ENCODE measurements around the gene AOPEP.

Gene AOPEP

DNA sequence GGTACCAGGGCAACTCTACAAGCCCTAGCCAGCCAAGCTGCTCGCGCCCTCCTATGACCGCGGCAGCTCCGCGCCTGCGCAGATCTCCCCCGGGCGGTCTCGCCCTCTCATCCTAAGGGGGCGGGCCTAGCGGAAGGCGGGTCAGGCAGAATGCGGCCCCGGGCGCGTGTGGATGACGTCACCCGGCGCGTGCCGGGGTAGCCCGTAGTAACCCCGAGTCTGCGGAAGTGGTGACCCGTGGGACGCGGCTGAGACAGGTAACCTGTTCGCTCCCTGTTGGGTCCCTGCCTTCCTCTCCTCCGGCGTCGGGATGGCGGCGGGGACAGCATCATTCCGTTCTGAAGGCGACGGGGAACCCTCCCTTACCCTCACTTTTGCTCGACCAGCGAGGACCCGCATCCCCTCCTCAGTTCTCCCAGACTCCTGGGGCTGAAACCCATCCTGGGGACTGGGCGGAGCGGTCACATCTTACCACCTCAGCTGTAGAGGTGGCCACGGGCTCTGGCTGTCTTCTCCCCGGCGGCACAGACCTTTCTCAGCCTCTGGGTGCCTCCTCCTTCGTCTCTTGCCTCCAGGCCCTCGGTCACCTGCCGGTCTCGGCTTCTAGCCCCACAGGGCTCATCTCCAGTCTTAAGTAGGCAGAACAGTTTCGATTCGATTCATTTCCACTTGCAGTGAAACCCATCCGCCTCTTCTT lies at the start of gene AOPEP:
AOPEP (plus strand) TSS at position 205 of the 697 bp plus-strand sequence. CDS start 33,085 bp downstream, outside the sequence.
- peak; percentile 100 for DNase-seq (ENCODE audit: low read depth)

- no peak for DNase-seq (ENCODE audit: low read depth)
These were observed 48.6 kb upstream of the AOPEP start for GRCh38 chr9:94677929-94678328.

GRCh38 chr9:94679587-94679986 lies 46.9 kb upstream of the AOPEP start:
- DNase-seq (ENCODE audit: low read depth) = no peak

- no peak for DNase-seq (ENCODE audit: low read depth)
These were observed 46.5 kb upstream of the AOPEP start for GRCh38 chr9:94680020-94680419.

DNA sequence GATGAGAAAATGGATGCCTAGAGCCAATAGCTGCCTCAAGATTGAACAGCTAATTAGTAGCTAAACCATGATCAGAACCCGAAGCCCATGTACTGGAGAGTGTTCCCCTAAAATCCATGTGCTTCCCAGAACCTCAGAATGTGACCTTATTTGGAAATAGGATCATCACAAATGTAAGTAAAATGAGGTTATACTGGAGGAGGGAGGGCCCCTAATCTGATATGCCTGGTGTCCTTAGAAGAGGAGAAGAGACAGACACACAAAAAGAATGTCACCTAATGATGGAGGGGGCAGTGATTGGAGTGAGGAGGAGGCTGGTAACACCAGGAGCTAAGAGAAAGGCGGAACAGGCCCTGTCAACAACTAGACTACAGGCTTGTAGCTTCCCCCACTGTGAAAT lies 45.9 kb upstream of the AOPEP start:
- DNase-seq (ENCODE audit: low read depth) = no peak

DNA sequence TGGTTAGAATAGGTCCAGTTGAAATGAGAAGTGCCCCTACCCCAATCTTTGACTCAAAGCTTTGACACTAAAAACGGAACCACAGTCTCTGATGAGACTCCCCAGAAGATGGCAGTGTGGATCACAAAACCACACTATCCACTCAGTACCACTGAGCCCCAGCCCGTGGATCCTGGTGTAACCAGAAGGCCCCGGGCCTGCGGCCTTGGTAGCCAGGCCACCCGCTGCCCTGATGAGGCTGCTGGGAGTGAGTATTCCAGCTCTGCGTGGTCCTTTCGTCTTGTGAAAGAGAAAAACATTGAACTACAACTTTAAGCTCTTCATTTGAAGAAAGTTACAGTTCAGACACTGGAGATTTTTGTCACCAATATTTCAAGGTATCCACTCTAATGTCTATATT lies 45.0 kb upstream of the AOPEP start:
- DNase-seq (ENCODE audit: low read depth) = peak; percentile 13

DNA sequence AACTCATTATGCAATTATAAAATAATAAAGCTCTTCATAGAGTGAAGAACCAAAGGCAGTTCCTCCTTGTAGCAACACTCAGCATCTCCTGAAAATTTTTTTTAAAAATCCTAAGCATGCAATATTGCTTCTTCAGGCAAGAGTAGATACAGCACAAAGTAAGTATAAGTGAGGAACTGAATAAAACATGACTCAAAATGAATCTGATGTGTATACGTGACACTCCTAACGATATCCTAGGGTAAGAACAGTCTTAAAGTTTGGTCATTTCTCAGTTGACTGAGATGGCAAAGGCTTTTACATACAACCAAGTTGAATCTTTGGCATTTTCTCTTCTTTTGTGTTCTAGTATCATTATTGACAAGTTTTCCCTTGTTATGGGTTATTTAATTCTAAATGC lies 41.1 kb upstream of the AOPEP start:
- no peak for DNase-seq (ENCODE audit: low read depth)

GRCh38 chr9:94687451-94687850 lies 39.0 kb upstream of the AOPEP start:
- no peak for DNase-seq (ENCODE audit: low read depth)

GRCh38 chr9:94690344-94690743 lies 36.2 kb upstream of the AOPEP start:
- DNase-seq (ENCODE audit: low read depth) = no peak

DNA sequence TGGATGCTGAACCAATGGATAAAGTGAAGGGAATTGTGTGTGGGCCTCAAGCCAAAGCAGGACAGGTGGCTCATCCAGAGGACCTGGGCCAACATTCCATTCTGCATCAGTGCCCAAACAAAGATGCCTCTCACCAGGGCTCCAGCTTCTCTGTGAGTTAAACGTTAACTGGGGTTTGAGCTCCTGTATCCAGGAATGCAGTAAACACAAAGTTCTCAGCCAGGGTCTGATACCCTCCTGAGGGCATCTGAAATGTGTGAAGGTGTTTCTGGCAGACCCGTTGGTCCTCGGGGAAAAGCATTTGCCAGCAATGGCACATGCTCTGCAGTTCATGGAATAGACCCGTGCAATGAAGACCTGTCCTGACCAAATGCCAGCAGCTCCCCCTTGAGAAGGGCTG lies 33.9 kb upstream of the AOPEP start:
- no peak for DNase-seq (ENCODE audit: low read depth)

DNA sequence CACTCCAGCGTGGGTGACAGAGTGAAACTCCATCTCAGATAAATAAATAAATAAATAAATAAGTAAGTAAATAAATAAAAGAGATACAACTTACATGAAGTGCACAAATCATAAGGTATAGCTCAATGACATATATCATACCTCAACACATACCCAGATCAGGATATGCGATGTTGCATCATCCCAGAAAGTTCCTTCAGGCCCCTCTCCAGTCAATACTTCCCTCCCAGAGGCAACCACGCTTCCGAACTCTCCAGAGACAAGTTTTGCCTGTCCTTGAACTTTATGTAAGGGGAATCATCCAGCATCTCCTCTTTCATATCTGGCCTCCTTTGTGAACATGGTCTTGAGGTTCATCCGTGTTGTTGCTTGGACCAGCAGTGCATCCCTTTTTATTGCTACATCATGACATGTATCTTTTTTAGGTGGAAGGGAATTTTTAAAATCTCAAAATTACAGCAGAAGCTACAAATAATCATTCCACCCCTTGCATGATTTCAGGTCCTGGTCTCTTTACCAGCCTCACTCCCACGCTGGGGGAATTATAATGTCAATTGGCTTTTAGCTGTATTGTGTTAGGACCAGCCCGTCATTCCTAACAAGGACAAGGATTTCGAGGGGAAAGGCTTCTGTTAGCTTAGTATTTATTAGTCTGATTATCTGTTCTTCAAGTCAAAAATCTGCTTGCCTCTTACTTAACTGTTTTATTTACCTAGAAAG lies 32.9 kb upstream of the AOPEP start:
- DNase-seq (ENCODE audit: low read depth) = no peak

DNA sequence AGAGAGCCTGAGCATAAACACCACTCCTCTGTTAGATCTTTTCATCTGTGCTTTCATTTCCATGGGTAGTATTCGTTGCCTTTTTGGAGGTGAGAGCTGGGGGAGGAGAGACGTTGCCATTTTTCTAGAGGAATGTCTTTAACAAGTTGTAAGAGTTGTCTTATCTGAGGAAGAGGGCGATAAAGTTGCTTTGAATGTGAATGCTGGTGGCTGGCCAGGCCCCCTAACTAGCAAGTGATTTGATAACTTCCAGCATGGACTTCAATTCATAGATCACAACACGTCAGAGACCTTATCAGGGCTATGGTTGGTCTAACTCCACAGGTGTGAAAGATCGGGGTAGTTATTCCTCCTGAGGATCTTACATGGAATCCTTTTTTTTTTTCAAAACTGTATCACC lies 30.0 kb upstream of the AOPEP start:
- no peak for DNase-seq (ENCODE audit: low read depth)

- DNase-seq (ENCODE audit: low read depth) = no peak
These were observed 28.4 kb upstream of the AOPEP start for GRCh38 chr9:94697972-94698581.

DNA sequence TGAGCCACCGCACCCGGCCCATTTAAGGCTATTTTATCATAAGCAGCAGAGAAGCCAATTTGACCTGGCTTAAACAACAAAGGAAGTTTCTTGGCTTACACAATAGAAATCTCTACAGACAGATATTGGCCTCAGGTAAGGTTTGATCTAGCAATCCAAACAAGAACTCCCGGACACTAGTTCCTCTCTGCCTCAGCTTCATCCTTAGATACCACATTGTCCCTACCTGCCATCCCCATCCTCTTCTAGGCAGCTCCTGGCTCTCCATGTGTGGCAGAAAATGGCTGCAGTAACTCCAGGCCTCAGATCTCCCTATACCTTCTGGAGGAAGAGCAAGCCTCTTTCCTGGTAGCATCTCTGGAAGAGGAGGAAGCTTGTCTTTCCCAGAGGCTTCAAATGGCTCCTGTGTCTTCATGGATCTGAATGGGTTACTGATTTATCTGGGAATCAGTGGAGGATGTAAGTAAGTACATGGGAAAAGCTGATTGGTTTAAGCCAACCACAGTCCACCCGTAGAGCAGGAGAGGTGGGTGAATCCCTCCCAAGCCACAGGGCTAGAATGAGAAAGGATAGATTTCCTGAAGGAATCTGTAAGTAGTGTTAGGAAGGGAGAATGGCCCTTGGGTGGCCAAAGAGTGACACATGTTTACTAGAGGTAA lies 26.7 kb upstream of the AOPEP start:
- no peak for DNase-seq (ENCODE audit: low read depth)

GRCh38 chr9:94700445-94700844 lies 26.1 kb upstream of the AOPEP start:
- no peak for DNase-seq (ENCODE audit: low read depth)

GRCh38 chr9:94703488-94704140 lies 22.9 kb upstream of the AOPEP start:
- no peak for DNase-seq (ENCODE audit: low read depth)

DNA sequence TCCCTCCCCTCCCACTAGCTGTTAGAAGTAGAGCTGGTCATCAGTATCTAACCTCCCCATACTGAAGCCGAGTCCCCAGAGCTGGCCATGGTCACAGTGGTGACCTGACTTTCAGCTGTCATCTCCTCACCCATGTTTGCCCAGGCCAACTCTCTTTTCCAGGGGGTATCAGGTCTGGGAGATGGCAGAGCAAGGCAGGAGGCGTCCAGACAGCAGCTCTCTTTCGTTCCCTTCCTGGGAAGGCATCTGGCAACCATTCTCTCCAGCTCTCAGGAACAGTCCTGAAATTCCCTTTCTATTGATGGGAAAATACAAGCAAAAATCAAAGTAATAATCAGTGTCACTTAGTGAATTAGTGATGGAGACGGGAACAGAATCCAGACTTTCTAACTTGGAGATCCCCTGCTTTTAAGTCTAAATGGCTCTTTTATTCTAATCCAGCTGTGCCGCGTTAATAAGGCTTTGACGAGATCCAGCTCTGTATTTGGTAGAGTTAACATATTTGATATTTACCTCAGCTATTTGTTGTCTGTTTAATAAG lies 21.3 kb upstream of the AOPEP start:
- no peak for DNase-seq (ENCODE audit: low read depth)

DNA sequence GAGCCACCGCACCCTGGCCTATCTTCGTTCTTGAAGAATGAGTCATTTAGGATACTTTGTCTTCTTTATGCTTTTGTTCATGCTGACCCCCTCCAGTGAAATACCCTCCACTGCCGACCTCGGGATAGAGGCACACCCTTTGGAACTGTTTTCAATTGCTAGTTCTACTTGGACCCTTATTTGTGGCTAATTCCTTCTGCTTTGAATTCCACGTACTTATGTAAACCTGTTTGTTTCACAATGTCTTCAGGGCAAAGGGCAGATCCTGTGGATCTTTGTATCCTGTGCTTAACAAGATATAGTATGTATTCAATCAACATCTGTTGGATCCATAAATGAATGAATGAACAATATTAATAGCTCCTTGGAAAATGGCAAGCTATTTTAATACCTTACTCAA lies 19.6 kb upstream of the AOPEP start:
- DNase-seq (ENCODE audit: low read depth) = no peak

- DNase-seq (ENCODE audit: low read depth) = no peak
These were observed 12.9 kb upstream of the AOPEP start for GRCh38 chr9:94713436-94714215.

GRCh38 chr9:94714494-94714893 lies 12.0 kb upstream of the AOPEP start:
- DNase-seq (ENCODE audit: low read depth) = no peak

- no peak for DNase-seq (ENCODE audit: low read depth)
These were observed 8.7 kb upstream of the AOPEP start for GRCh38 chr9:94717761-94718160.
